ENCODE results near the gene HDAC4. TPM values are rescaled to one million over a fixed set of nuclear protein-coding genes. Genes with fewer than 3 reads are reported as not detected.

HDAC4 gene
- total RNA-seq, 1 experiment from 2014 or later, result 47.6 TPM

DNA sequence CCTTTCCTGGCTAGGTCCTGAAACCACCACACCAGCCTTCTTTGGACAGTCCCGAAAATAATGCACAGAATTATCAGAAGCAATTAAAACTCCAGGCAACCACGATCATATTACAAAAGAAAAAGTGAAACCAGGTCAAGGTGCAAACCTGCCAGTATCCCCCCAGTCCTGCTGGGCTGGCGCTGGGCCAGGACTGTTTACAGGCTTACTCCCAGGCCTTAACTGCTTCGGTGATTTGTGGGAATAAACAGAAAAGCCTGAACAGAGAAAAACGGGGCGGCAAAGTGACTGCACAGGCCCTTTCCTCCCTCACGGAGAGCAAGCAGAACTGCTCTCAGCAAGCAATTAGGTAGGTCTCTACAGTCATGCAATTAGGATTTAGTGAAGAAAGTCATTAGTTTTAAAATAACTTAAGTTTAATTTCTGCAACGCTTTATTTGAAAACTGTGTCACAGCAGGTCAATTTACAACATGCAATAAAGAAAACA is 1.3 kb downstream of the HDAC4 start:
- no peak for DNase-seq (ENCODE audit: low read depth, low spot score)
- H2AFZ ChIP-seq (ENCODE audit: low read depth, low read length, poor library complexity, severe bottlenecking), result no peak overlapping the region
- no peak overlapping the region for H3K27ac ChIP-seq (ENCODE audit: low read depth, low read length)

More for the DNA sequence above, 1.3 kb downstream of the HDAC4 start:
- TF ChIP-seq SIN3A (IDR thresholded peaks at IDR 0.05; ENCODE audit: low read depth), result no peak
- no peak for TF ChIP-seq EZH2phosphoT487 (IDR thresholded peaks at IDR 0.05; ENCODE audit: borderline replicate concordance)
- TF ChIP-seq, protein P1, sequence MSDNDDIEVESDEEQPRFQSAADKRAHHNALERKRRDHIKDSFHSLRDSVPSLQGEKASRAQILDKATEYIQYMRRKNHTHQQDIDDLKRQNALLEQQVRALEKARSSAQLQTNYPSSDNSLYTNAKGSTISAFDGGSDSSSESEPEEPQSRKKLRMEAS (IDR thresholded peaks at IDR 0.05), result no peak
- TF ChIP-seq, protein P2, sequence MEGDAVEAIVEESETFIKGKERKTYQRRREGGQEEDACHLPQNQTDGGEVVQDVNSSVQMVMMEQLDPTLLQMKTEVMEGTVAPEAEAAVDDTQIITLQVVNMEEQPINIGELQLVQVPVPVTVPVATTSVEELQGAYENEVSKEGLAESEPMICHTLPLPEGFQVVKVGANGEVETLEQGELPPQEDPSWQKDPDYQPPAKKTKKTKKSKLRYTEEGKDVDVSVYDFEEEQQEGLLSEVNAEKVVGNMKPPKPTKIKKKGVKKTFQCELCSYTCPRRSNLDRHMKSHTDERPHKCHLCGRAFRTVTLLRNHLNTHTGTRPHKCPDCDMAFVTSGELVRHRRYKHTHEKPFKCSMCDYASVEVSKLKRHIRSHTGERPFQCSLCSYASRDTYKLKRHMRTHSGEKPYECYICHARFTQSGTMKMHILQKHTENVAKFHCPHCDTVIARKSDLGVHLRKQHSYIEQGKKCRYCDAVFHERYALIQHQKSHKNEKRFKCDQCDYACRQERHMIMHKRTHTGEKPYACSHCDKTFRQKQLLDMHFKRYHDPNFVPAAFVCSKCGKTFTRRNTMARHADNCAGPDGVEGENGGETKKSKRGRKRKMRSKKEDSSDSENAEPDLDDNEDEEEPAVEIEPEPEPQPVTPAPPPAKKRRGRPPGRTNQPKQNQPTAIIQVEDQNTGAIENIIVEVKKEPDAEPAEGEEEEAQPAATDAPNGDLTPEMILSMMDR (IDR thresholded peaks at IDR 0.05 in 2 of 3, conservative IDR thresholded peaks at IDR 0.05 in 1 of 3; ENCODE audit: borderline replicate concordance in 1 of 3, insufficient read depth in 1 of 3, low read depth in 2 of 3, low read length in 2 of 3), result no peak
- TF ChIP-seq SP1 (IDR thresholded peaks at IDR 0.05; ENCODE audit: low read depth), result no peak
- TF ChIP-seq RAD21 (IDR thresholded peaks at IDR 0.05; ENCODE audit: low read depth), result 0 out of 2 replicates have a peak, but pooled peaks have one; percentile 3
- TF ChIP-seq ZNF274 (IDR thresholded peaks at IDR 0.05; ENCODE audit: low read depth, low read length), result no peak
- TF ChIP-seq POLR2AphosphoS5 (IDR thresholded peaks at IDR 0.05; ENCODE audit: low read depth, low read length), result no peak
- no peak for ATAC-seq
- Histone ChIP-seq H4K20me1 (ENCODE audit: insufficient read depth) (no peaks in the 10 kb centered on the region), H3K36me3 (ENCODE audit: control insufficient read depth in 1 of 2, insufficient read depth in 2 of 2, low read length in 2 of 2) (no peaks in the 10 kb centered on the region; a peak in 1 of 4 replicates), H3K9me3 (ENCODE audit: control insufficient read depth in 1 of 2, insufficient read depth in 1 of 2, low read depth in 1 of 2, low read length in 2 of 2) (no peaks in the 10 kb centered on the region), H3K79me2 (ENCODE audit: insufficient read depth, low read length) (peaks cover 54% of the 10 kb centered on the region), H3K4me3 (replicated peaks in 1 of 2; ENCODE audit: low read depth in 1 of 2, low read length in 2 of 2) (peak overlapping the region; percentile 67), H3K9me2 (ENCODE audit: insufficient read depth) (no peaks in the 10 kb centered on the region), H3K9ac (ENCODE audit: low read length) (peak overlapping the region; percentile 75), H3K27me3 (ENCODE audit: insufficient read depth, low read length) (no peaks in the 10 kb centered on the region), H3K4me2 (ENCODE audit: low read length) (peak overlapping the region; percentile 91), H3K4me1 (ENCODE audit: control insufficient read depth in 1 of 2, insufficient read depth in 2 of 2, low read length in 2 of 2) (peaks cover 16 to 30% of the 10 kb centered on the region in 2 experiments)
- POLR2A ChIA-PET, result no interaction called here
- BruUV-seq (replicated peaks), result TSS peak; percentile 77
- CTCF ChIA-PET, result no interaction called here
- intact Hi-C loops (cut with micrococcal nuclease), result loop anchor here (5.0 to 10.0 kb wide), 3 partner anchors 132 to 595 kb away; no protein-coding TSS in a partner anchor
- RAD21 ChIA-PET (ENCODE audit: low non-redundant PET in 1 of 2, low total read pairs in 2 of 2, uncharacterized antibody in 2 of 2, unreplicated experiment in 2 of 2), result no interaction called here
